ENCODE measurements around the gene FUS. TPM values are rescaled to one million over a fixed set of nuclear protein-coding genes. Genes with fewer than 3 reads are reported as not detected.

Gene FUS
- total and polyA plus RNA-seq, 2 of the 8 experiments (the other 6 are each of a cell fraction or from before 2014, with no cell fraction given): 484 to 685 TPM

GRCh38 chr16:31148896-31149295, 31.0 kb upstream of the FUS start:
- H4K5ac ChIP-seq (ENCODE audit: insufficient read length, low read depth, low read length): no peak overlapping the region
- peak overlapping the region; percentile 19; the same call in 1 of the 2 replicates for H3K18ac ChIP-seq (ENCODE audit: extremely low read depth, low read length)
- no peak overlapping the region for H4K8ac ChIP-seq (ENCODE audit: extremely low read depth, insufficient read depth, low read length)
- ChIA-PET CTCF (ENCODE audit: partially characterized antibody) (interaction anchor here (0.6 to 1.5 kb wide), 5 partner anchors 9 to 574 kb away, joined by 3 to 5 read pairs (median 3); no protein-coding TSS in a partner anchor), POLR2A (ENCODE audit: partially characterized antibody) (interaction anchor here (1.0 to 34.9 kb wide), 6 partner anchors 8 to 34 kb away, joined by 5 to 713 read pairs (median 12); partner anchors contain the start of genes BCKDK, FUS, KAT8 and PRSS8)
- no peaks in the 10 kb centered on the region for H3K79me2 ChIP-seq (ENCODE audit: control insufficient read depth in 1 of 2, insufficient read depth in 2 of 2, low read length in 2 of 2)
- H3K4me2 ChIP-seq (ENCODE audit: insufficient read depth in 1 of 2, low read depth in 2 of 2, low read length in 2 of 2): peak overlapping the region; percentile 57 to 77
- H2AFZ ChIP-seq (ENCODE audit: low read length): no peak overlapping the region
- no peak overlapping the region for H2BK15ac ChIP-seq (ENCODE audit: low read length)
- DNase-seq (ENCODE audit: low read depth in 1 of 2, low spot score in 2 of 2) (no peak), FAIRE-seq (no peak)
- no peak for TF ChIP-seq YY1 (IDR thresholded peaks at IDR 0.05; ENCODE audit: low read depth, low read length)
- no peaks in the 10 kb centered on the region for H3K79me1 ChIP-seq (ENCODE audit: low read depth, low read length)
- H3K23me2 ChIP-seq (ENCODE audit: low read depth, low read length): peaks cover 7% of the 10 kb centered on the region; the same call in 1 of the 2 replicates
- H2BK12ac ChIP-seq (ENCODE audit: low read depth, low read length): 0 out of 2 replicates have a peak overlapping the region, but pooled peaks have one; percentile 53
- no peak overlapping the region for H3K14ac ChIP-seq (ENCODE audit: insufficient read length)
- H3K4ac ChIP-seq (replicated peaks; ENCODE audit: insufficient read length, low read depth, low read length): no peak overlapping the region
- no peak overlapping the region for H2AK5ac ChIP-seq (ENCODE audit: low read depth, low read length)
- H3K36me3 ChIP-seq (ENCODE audit: control insufficient read depth in 2 of 4, insufficient read depth in 4 of 4, low read length in 3 of 4): no peaks in the 10 kb centered on the region
- H2BK120ac ChIP-seq (replicated peaks; ENCODE audit: low read depth, low read length): no peak overlapping the region
- H3K27ac ChIP-seq (ENCODE audit: low read depth, low read length): no peak overlapping the region
- H3K9ac ChIP-seq (replicated peaks in 1 of 4; ENCODE audit: extremely low read depth in 1 of 4, low read depth in 3 of 4, low read length in 3 of 4): no peak overlapping the region
- peaks cover 0 to 11% (median 5%) of the 10 kb centered on the region in 4 experiments; a peak in 4 of 7 replicates for H3K27me3 ChIP-seq (replicated peaks in 1 of 4; ENCODE audit: control insufficient read depth in 3 of 4, extremely low read depth in 1 of 4, insufficient read depth in 3 of 4, low read length in 3 of 4)
- H3K23ac ChIP-seq (ENCODE audit: insufficient read length): no peak overlapping the region
- H3K4me3 ChIP-seq (ENCODE audit: extremely low read depth in 1 of 4, insufficient read depth in 2 of 4, low read depth in 3 of 4, low read length in 4 of 4): peak overlapping the region in 1 of 4 experiments; percentile 59; a peak in 2 of 8 replicates
- no peak overlapping the region for H2BK20ac ChIP-seq (ENCODE audit: low read length)
- peaks cover 0 to 18% (median 4%) of the 10 kb centered on the region in 4 experiments; a peak in 5 of 7 replicates for H3K4me1 ChIP-seq (replicated peaks in 1 of 4; ENCODE audit: control insufficient read depth in 3 of 4, insufficient read depth in 4 of 4, low read length in 3 of 4)
- H2BK5ac ChIP-seq (ENCODE audit: low read depth, low read length): peak overlapping the region; percentile 26; the same call in 1 of the 2 replicates
- WGBS, 2 experiments (ENCODE audit: extremely low coverage in 1 of 2, insufficient coverage in 1 of 2, insufficient read length in 1 of 2, insufficient replicate concordance in 2 of 2, low coverage in 1 of 2, low lambda C conversion rate in 2 of 2, missing lambda C conversion rate in 1 of 2): 96% methylated on average over 13 of the region's 25 CpGs; no CpG with 5 or more reads in 1 of the 2 experiments
- H3K56ac ChIP-seq (replicated peaks; ENCODE audit: insufficient read length, low read depth, low read length): no peak overlapping the region
- no peaks in the 10 kb centered on the region for H4K20me1 ChIP-seq (replicated peaks in 1 of 2; ENCODE audit: control insufficient read depth in 1 of 2, insufficient read depth in 2 of 2, low read length in 2 of 2)
- no peak overlapping the region for H4K91ac ChIP-seq (replicated peaks; ENCODE audit: insufficient read length, low read length)
- no peaks in the 10 kb centered on the region for H3K9me3 ChIP-seq (ENCODE audit: insufficient read depth in 2 of 2, low read depth in 1 of 2, low read length in 1 of 2)
